Activated naive CD8-positive, alpha-beta T cell treated with anti-CD3 and anti-CD28 coated beads for 36 hours (primary cell): ENCODE data around the gene ZNF85. TPM values are rescaled to one million over a fixed set of nuclear protein-coding genes. Genes with fewer than 3 reads are reported as not detected.
"Not testable (repeated sequence)": the region's sequence is repeated elsewhere in the genome, so short reads cannot be mapped to it uniquely, and the experiment has no call there.

Experiments used
- DNase-seq: peaks from one replicate; pipeline ENCODE4 v3.0.0; 2021
- H3K27ac Mint-ChIP-seq: one replicate; pipeline ENCODE4 v1.8.0; 2022; ENCODE audit warnings: mild to moderate bottlenecking, moderate library complexity, mixed read lengths
- H3K27me3 Mint-ChIP-seq: one replicate; pipeline ENCODE4 v1.8.0; 2022; ENCODE audit warnings: mild to moderate bottlenecking, mixed read lengths
- H3K36me3 Mint-ChIP-seq: one replicate; pipeline ENCODE4 v1.8.0; 2021; ENCODE audit warnings: mild to moderate bottlenecking, mixed read lengths
- H3K4me1 Mint-ChIP-seq: one replicate; pipeline ENCODE4 v1.8.0; 2021; ENCODE audit warnings: mixed read lengths
- H3K4me3 Mint-ChIP-seq: one replicate; pipeline ENCODE4 v1.8.0; 2022; ENCODE audit warnings: mild to moderate bottlenecking, moderate library complexity, mixed read lengths
- H3K9me3 Mint-ChIP-seq: one replicate; pipeline ENCODE4 v1.8.0; 2022; ENCODE audit warnings: mixed read lengths
- total RNA-seq, 2 experiments: library from RNA; stranded (reverse); gene quantifications; one replicate each; pipeline ENCODE4 v1.2.3, GENCODE V29; 2021

ZNF85 gene
- 10 to 100 TPM; 19.7 to 20.6 TPM for total RNA-seq

DNA sequence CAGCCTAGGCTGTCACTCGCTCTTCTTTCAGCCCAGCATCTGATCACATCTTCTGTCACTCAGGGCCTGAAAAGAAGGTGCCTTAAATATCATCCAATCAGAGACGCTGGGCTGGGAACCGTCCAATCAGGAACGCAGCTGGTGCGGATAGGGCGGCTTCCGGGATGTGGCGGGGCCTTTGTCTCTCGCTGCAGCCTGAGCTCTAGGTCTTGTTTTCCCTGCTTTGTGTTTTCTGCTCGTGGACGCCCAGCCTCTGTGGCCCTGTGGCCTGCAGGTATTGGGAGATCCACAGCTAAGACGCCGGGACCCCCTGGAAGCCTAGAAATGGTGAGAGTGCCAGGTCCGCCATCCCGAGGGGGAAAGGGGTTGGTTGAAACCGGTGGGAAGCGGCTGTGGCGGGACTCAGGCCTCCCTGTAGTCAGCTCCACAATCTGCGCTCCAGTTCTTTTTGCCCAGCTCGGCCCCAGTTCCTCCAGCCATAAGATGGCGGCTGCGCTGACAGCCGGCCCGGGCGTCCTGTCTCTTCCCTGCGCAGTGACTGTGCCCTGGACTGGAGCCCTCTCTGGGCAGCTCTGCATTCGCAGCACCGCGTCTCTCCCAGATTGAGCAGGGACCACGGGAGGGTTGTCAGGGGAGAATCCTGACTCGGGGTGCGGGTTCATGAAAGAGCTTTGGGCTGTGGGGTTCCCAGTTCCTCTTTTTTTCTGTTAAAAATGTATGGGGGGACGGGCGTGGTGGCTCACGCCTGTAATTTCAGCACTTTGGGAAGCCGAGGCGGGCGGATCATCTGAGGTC is at the start of gene ZNF85:
TSS of gene ZNF85 (plus strand) at position 175 of the 795 bp plus-strand sequence. CDS start at position 325, 150 bp downstream.
- DNase-seq = peak; percentile 88
- Mint-ChIP-seq H3K27ac (peak within 1 kb of the TSS; percentile 97), H3K27me3 (no peaks in the 10 kb centered on the region), H3K4me3 (peak within 1 kb of the TSS; percentile 97), H3K9me3 (peaks cover 2% of the 10 kb centered on the region), H3K4me1 (peaks cover 9% of the 10 kb centered on the region), H3K36me3 (peaks cover 30% of the 10 kb centered on the region)

DNA sequence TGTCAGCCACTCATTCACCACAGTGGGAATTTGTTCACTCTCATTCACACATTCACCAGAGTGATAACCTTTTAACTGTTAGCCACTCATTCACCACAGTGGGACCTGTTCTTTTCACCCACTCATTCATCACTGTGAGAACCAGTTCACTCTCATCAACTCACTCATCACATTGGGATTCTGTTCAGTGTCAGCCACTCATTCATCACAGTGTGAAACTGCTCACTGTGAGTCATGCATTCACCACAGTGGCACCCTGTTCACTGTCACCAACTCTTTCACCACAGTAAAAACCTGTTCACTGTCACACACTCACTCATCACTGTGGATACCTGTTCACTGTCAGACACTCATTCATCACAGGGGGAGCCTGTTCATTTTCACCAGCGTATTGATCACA is 43.5 kb upstream of the ZNF85 start:
- peaks cover 77% of the 10 kb centered on the region for H3K9me3 Mint-ChIP-seq
- H3K4me3 Mint-ChIP-seq = no peak overlapping the region
- H3K36me3 Mint-ChIP-seq = peaks cover 46% of the 10 kb centered on the region
- no peak overlapping the region for H3K27ac Mint-ChIP-seq
- no peaks in the 10 kb centered on the region for H3K4me1 Mint-ChIP-seq
- H3K27me3 Mint-ChIP-seq = peaks cover 3% of the 10 kb centered on the region
- DNase-seq = no peak

DNA sequence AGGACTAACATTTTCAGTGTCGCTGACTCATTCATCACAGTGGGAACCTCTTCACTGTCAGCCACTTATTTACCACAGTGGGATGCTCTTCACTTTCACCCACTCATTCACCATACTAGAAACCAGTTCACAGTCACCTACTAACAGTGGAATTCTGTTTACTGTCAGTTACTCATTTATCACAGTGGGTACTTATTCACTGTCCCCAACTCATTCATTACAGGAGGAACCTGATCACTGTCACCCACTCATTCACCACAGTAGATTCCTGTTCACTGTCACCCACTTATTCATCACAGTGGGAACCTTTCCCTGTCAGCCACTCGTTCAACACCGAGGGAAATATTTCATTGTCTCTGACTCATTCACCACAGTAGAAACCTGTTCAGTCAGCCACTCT is 10.1 kb upstream of the ZNF85 start:
- no peak for DNase-seq
- H3K9me3 Mint-ChIP-seq = peaks cover 69% of the 10 kb centered on the region
- no peak overlapping the region for H3K27ac Mint-ChIP-seq
- H3K27me3 Mint-ChIP-seq = peaks cover 29% of the 10 kb centered on the region
- H3K4me1 Mint-ChIP-seq = no peaks in the 10 kb centered on the region
- peaks cover 39% of the 10 kb centered on the region for H3K36me3 Mint-ChIP-seq
- no peak overlapping the region for H3K4me3 Mint-ChIP-seq

GRCh38 chr19:20925481-20925880 is 2.4 kb downstream of the ZNF85 start:
- Mint-ChIP-seq H3K27ac (no peak overlapping the region), H3K4me1 (peaks cover 9% of the 10 kb centered on the region), H3K27me3 (no peaks in the 10 kb centered on the region), H3K36me3 (peaks cover 41% of the 10 kb centered on the region), H3K4me3 (no peak overlapping the region), H3K9me3 (peaks cover 5% of the 10 kb centered on the region)
- DNase-seq = no peak

DNA sequence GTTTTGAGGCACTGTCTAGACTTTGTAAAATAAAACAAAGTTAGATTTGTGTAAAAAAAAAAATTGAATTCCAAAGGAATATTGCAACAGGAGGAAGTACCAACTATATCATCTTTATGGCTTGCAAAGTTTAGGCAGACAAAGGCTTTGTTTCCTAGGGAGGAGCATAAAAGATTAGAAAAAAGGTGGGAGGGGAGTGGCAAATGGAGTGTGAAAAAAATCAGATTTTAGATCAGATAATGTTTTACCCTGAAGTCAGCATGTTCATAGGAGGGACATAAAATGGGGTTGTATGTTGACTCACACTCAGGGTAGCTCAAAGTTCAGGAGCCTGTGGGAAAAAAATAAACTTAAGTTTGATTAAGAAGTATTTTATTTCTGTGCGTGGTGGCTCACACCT is 3.7 kb downstream of the ZNF85 start:
- no peaks in the 10 kb centered on the region for H3K27me3 Mint-ChIP-seq
- peaks cover 51% of the 10 kb centered on the region for H3K36me3 Mint-ChIP-seq
- no peak overlapping the region for H3K27ac Mint-ChIP-seq
- DNase-seq = no peak
- peaks cover 9% of the 10 kb centered on the region for H3K4me1 Mint-ChIP-seq
- peaks cover 6% of the 10 kb centered on the region for H3K9me3 Mint-ChIP-seq
- H3K4me3 Mint-ChIP-seq = no peak overlapping the region

DNA sequence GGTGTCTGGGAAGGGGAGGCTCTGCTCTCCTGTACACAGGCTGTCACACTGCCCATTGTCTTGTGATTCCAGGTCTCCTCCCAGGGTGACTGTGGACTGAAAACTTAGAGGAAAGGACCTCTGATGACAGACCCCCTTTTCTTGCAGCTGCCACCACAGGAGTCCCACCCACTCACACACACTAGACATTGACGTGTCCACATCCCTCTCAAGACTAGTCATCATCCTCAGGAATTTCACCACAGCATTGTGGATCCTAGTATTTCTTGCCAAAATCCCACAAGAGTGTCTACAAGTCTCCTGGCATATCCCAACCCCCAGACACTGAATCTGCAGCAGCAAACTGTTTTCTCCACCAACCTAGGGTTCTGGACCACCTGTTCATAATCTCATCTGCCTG is 5.3 kb downstream of the ZNF85 start:
- H3K4me1 Mint-ChIP-seq = peaks cover 6% of the 10 kb centered on the region
- DNase-seq = no peak
- no peak overlapping the region for H3K27ac Mint-ChIP-seq
- H3K27me3 Mint-ChIP-seq = no peaks in the 10 kb centered on the region
- H3K36me3 Mint-ChIP-seq = peaks cover 64% of the 10 kb centered on the region
- H3K4me3 Mint-ChIP-seq = no peak overlapping the region
- H3K9me3 Mint-ChIP-seq = peaks cover 6% of the 10 kb centered on the region

GRCh38 chr19:20936322-20936947 is 13.4 kb downstream of the ZNF85 start:
- not testable (repeated sequence) for H3K4me1 Mint-ChIP-seq, H3K4me3 Mint-ChIP-seq, H3K27ac Mint-ChIP-seq, H3K27me3 Mint-ChIP-seq, H3K9me3 Mint-ChIP-seq, DNase-seq
- peaks cover 82% of the 10 kb centered on the region for H3K36me3 Mint-ChIP-seq

GRCh38 chr19:20952561-20953095 is 29.6 kb downstream of the ZNF85 start:
- not testable (repeated sequence) for H3K27me3 Mint-ChIP-seq, H3K27ac Mint-ChIP-seq, H3K4me1 Mint-ChIP-seq, DNase-seq, H3K4me3 Mint-ChIP-seq
- peaks cover 33% of the 10 kb centered on the region for H3K9me3 Mint-ChIP-seq
- peaks cover 32% of the 10 kb centered on the region for H3K36me3 Mint-ChIP-seq

GRCh38 chr19:20964798-20965197 is 41.7 kb downstream of the ZNF85 start:
- H3K27ac Mint-ChIP-seq = no peak overlapping the region
- no peaks in the 10 kb centered on the region for H3K4me1 Mint-ChIP-seq
- H3K27me3 Mint-ChIP-seq = no peaks in the 10 kb centered on the region
- peaks cover 2% of the 10 kb centered on the region for H3K36me3 Mint-ChIP-seq
- peaks cover 11% of the 10 kb centered on the region for H3K9me3 Mint-ChIP-seq
- H3K4me3 Mint-ChIP-seq = no peak overlapping the region
- DNase-seq = no peak

DNA sequence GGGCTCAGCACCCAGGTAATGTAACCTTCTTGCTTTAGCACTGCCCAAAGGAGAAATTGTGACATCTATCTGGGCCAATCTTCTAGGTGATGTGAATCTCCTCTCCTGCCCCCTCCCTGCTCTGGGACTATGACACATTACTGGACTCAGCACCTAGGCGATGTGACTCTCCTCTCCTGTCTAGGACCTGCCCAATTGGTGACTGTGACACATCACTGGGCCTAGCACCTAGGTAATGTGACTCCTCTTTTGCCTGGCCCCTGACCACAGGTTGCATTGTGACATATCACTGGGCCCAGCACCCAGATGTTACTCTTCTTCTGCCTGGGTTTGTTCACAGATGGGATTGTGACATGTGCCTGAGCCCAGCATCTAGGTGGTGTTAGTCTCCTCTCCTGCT is 45.0 kb downstream of the ZNF85 start:
- H3K4me3 Mint-ChIP-seq = no peak overlapping the region
- no peak for DNase-seq
- H3K4me1 Mint-ChIP-seq = no peaks in the 10 kb centered on the region
- H3K27me3 Mint-ChIP-seq = no peaks in the 10 kb centered on the region
- no peak overlapping the region for H3K27ac Mint-ChIP-seq
- H3K9me3 Mint-ChIP-seq = peaks cover 3% of the 10 kb centered on the region
- H3K36me3 Mint-ChIP-seq = no peaks in the 10 kb centered on the region

DNA sequence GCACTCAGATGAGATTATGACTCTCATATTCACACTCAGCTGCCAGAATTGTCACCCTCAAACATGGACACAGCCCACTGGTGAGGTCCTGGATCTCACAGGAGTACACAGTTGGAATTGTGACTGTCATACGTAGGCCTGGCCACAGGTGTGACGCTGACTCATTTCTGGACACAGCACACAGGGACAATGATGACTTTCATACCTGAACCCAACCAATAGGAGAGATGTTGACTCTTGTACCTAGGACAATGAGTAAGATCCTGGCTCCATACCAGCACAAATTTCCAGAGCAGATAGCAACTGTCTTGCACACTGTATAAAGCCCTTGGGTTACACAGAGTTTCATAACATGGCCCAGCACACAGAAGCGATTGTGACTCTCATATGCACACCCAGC is 46.4 kb downstream of the ZNF85 start:
- H3K27me3 Mint-ChIP-seq = no peaks in the 10 kb centered on the region
- no peak overlapping the region for H3K4me3 Mint-ChIP-seq
- H3K9me3 Mint-ChIP-seq = peaks cover 3% of the 10 kb centered on the region

DNA sequence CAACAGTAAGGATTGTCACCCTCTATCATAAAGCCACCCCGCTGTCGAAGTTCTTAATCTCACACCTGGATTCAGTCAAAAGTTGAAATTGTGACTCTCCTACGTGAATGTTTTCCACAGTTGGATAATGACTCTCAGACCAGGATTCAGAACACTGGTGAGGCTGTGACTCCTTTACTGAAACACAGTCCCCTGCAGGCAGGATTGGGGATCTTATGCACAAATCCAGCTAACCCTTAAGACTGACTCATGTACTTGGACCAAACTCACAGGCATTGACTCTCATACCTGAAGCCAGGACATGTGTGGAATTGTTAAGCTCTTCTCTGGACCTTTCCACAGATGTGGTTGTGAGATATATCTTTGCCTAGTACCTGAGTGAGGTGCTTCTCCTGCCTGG is 46.8 kb downstream of the ZNF85 start:
- Mint-ChIP-seq H3K4me1 (peaks cover 4% of the 10 kb centered on the region), H3K27ac (no peak overlapping the region), H3K4me3 (no peak overlapping the region), H3K9me3 (peaks cover 3% of the 10 kb centered on the region), H3K36me3 (no peaks in the 10 kb centered on the region), H3K27me3 (no peaks in the 10 kb centered on the region)
- DNase-seq = no peak

More for the DNA sequence above, 46.4 kb downstream of the ZNF85 start:
- Mint-ChIP-seq H3K36me3 (no peaks in the 10 kb centered on the region), H3K27ac (no peak overlapping the region), H3K4me1 (peaks cover 4% of the 10 kb centered on the region)
- no peak for DNase-seq

- H3K4me3 Mint-ChIP-seq, DNase-seq, H3K27me3 Mint-ChIP-seq, H3K27ac Mint-ChIP-seq, H3K4me1 Mint-ChIP-seq: not testable (repeated sequence)
- H3K36me3 Mint-ChIP-seq = peaks cover 19% of the 10 kb centered on the region
- H3K9me3 Mint-ChIP-seq = peaks cover 28% of the 10 kb centered on the region
Observed at GRCh38 chr19:20992788-20993187, 69.7 kb downstream of the ZNF85 start.

- H3K36me3 Mint-ChIP-seq = peaks cover 21% of the 10 kb centered on the region
- H3K9me3 Mint-ChIP-seq = peaks cover 4% of the 10 kb centered on the region
- peak overlapping the region; percentile 96 for H3K4me3 Mint-ChIP-seq
- no peaks in the 10 kb centered on the region for H3K27me3 Mint-ChIP-seq
- peak; percentile 91 for DNase-seq
- peaks cover 3% of the 10 kb centered on the region for H3K4me1 Mint-ChIP-seq
- peak overlapping the region; percentile 92 for H3K27ac Mint-ChIP-seq
Observed at GRCh38 chr19:20999731-21000352, 76.8 kb downstream of the ZNF85 start.
